Adrenal gland (tissue), 5 donors: ENCODE data around the gene CHD2.
"Not testable (repeated sequence)": the region's sequence is repeated elsewhere in the genome, so short reads cannot be mapped to it uniquely, and the experiment has no call there.

Experiments
- POLR2A ChIP-seq, 2 donors: fragments of 450-650 bp; IDR thresholded peaks; one replicate each; pipeline ENCODE4 v1.6.1; 2017; ENCODE audit warnings: antibody characterized with exemption in 2 of 2, mild to moderate bottlenecking in 2 of 2, moderate library complexity in 1 of 2
- TF ChIP-seq, protein P1 (sequence below), 6 experiments: fragments of 450-650 bp in 4 of 6; fragments of 200-600 bp in 2 of 6; sonication (generic) in 1 of 6; IDR thresholded peaks; 1 replicate in 5 of 6; 2 replicates in 1 of 6; pipeline versions ENCODE4 v1.5.1 to v1.8.0; 2016 to 2021; ENCODE audit warnings: antibody characterized with exemption in 6 of 6, mild to moderate bottlenecking in 2 of 6, moderate library complexity in 1 of 6
- donor health status: DM: no; HTN: no; CAD: no.

DNA sequence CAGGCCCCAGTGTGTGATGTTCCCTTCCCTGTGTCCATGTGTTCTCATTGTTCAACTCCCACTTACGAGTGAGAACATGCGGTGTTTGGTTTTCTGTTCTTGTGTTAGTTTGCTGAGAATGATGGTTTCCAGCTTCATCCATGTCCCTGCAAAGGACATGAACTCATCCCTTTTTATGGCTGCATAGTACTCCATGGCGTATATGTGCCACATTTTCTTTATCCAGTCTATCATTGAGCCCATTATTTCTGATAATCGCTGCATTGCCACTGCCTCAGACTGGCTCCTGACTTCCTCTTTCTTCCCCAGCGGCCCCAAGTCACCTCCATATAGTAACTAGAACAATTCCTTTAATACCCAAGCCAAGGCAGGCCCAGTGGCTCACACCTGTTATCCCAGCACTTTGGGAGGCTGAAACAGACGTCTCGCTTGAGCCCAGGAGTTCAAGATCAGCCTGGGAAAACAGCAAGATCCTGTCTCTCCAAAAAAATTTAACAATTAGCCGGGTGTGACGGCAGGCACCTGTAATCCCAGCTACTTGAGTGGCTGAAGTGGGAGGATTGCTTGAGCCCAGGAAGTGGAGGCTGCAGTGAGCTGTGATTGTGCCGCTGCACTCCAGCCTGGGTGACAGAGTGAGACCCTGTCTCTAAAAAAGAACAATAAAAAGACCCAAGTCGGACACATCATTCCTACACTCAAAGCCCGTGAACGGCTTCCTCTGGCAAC lies 139.6 kb downstream of the CHD2 start:
- not testable (repeated sequence) for TF ChIP-seq POLR2A (IDR thresholded peaks at IDR 0.05)
- TF ChIP-seq, protein P1, sequence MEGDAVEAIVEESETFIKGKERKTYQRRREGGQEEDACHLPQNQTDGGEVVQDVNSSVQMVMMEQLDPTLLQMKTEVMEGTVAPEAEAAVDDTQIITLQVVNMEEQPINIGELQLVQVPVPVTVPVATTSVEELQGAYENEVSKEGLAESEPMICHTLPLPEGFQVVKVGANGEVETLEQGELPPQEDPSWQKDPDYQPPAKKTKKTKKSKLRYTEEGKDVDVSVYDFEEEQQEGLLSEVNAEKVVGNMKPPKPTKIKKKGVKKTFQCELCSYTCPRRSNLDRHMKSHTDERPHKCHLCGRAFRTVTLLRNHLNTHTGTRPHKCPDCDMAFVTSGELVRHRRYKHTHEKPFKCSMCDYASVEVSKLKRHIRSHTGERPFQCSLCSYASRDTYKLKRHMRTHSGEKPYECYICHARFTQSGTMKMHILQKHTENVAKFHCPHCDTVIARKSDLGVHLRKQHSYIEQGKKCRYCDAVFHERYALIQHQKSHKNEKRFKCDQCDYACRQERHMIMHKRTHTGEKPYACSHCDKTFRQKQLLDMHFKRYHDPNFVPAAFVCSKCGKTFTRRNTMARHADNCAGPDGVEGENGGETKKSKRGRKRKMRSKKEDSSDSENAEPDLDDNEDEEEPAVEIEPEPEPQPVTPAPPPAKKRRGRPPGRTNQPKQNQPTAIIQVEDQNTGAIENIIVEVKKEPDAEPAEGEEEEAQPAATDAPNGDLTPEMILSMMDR (IDR thresholded peaks at IDR 0.05), result not testable (repeated sequence)
